IMR-90 (cell line): ENCODE results near the gene NFRKB. TPM values are rescaled to one million over a fixed set of nuclear protein-coding genes. Genes with fewer than 3 reads are reported as not detected.

Experiments
- ATAC-seq: fragments of 200-7000 bp; cut with Tn5 transposase; 2 replicates; pipeline ENCODE4 v1.9.1; 2020; ENCODE audit warnings: low read depth, mild to moderate bottlenecking, moderate library complexity
- BruUV-seq: library from RNA; stranded (reverse); fragments of 400-500 nt; replicated peaks from 2 replicates; lab custom pipeline; 2021; lab: Mats Ljungman, UMichigan
- CTCF ChIA-PET: fragments of 300-600 bp; formaldehyde crosslinking; extraction: SDS; loops from one replicate; lab custom pipeline; 2021; ENCODE audit warnings: antibody characterized with exemption; lab: Yijun Ruan, JAX
- POLR2A ChIA-PET: fragments of 300-600 bp; sonication (Branson Sonifier 250); formaldehyde crosslinking; loops from one replicate; lab custom pipeline; 2022; ENCODE audit warnings: antibody characterized with exemption; ENCODE audit not compliant: unreplicated experiment; lab: Charles Lee
- DNase-seq: peaks from one replicate; pipeline ENCODE4 v3.0.0; 2013
- H2AFZ ChIP-seq: replicated peaks from 2 replicates; pipeline ENCODE3; 2013; ENCODE audit warnings: low read length, mild to moderate bottlenecking; ENCODE audit not compliant: poor library complexity
- H2AK5ac ChIP-seq: 2 replicates; pipeline ENCODE4 v1.6.1; 2013; ENCODE audit warnings: low read depth, low read length, inconsistent platforms
- H2AK9ac ChIP-seq: replicated peaks from 2 replicates; pipeline ENCODE3; 2013; ENCODE audit warnings: mild to moderate bottlenecking, low read depth, low read length, moderate library complexity; ENCODE audit not compliant: poor library complexity
- H2BK120ac ChIP-seq: 2 replicates; pipeline ENCODE4 v1.6.1; 2013; ENCODE audit warnings: low read depth, low read length, inconsistent platforms
- H2BK15ac ChIP-seq: 3 replicates; pipeline ENCODE4 v1.6.1; 2013; ENCODE audit warnings: low read depth, low read length, inconsistent platforms
- H2BK20ac ChIP-seq: 2 replicates; pipeline ENCODE4 v1.6.1; 2013; ENCODE audit warnings: low read depth, mild to moderate bottlenecking, inconsistent platforms, low read length, moderate library complexity
- H2BK5ac ChIP-seq: 2 replicates; pipeline ENCODE4 v1.6.1; 2013; ENCODE audit warnings: mild to moderate bottlenecking, low read depth, low read length, inconsistent platforms; ENCODE audit not compliant: poor library complexity, severe bottlenecking
- H3K14ac ChIP-seq: replicated peaks from 2 replicates; pipeline ENCODE4 v1.6.1; 2013; ENCODE audit warnings: low read depth, low read length, inconsistent platforms
- H3K18ac ChIP-seq: 2 replicates; pipeline ENCODE4 v1.6.1; 2013; ENCODE audit warnings: low read depth, low read length, control low read depth
- H3K23ac ChIP-seq: 2 replicates; pipeline ENCODE4 v1.6.1; 2013; ENCODE audit warnings: low read depth, low read length, inconsistent platforms
- H3K27ac ChIP-seq: 2 replicates; pipeline ENCODE4 v1.5.1; 2013; ENCODE audit warnings: mild to moderate bottlenecking, control low read depth, low read length; ENCODE audit not compliant: insufficient read depth
- H3K27me3 ChIP-seq: 2 replicates; pipeline ENCODE4 v1.6.1; 2013; ENCODE audit warnings: low read length; ENCODE audit not compliant: control insufficient read depth, insufficient read depth
- H3K36me3 ChIP-seq: 2 replicates; pipeline ENCODE4 v1.6.1; 2013; ENCODE audit warnings: low read length, mixed read lengths; ENCODE audit not compliant: control insufficient read depth, insufficient read depth
- H3K4ac ChIP-seq: 2 replicates; pipeline ENCODE4 v1.6.1; 2013; ENCODE audit warnings: low read depth, low read length, inconsistent platforms
- H3K4me1 ChIP-seq: 2 replicates; pipeline ENCODE4 v1.6.1; 2013; ENCODE audit warnings: low read length, mixed read lengths; ENCODE audit not compliant: control insufficient read depth, insufficient read depth
- H3K4me2 ChIP-seq: 2 replicates; pipeline ENCODE4 v1.6.1; 2013; ENCODE audit warnings: low read depth, mild to moderate bottlenecking, control low read depth, low read length, moderate library complexity
- H3K4me3 ChIP-seq: 2 replicates; pipeline ENCODE4 v1.5.1; 2013; ENCODE audit warnings: low read depth, mild to moderate bottlenecking, control low read depth, low read length, moderate library complexity; ENCODE audit not compliant: insufficient read depth
- H3K56ac ChIP-seq: 2 replicates; pipeline ENCODE4 v1.6.1; 2013; ENCODE audit warnings: low read length, inconsistent platforms; ENCODE audit not compliant: insufficient read depth; ENCODE audit errors: extremely low read depth
- H3K79me1 ChIP-seq, 2 experiments: 2 replicates each; pipeline ENCODE4 v1.6.1; 2013; ENCODE audit warnings: low read length in 2 of 2, inconsistent platforms in 1 of 2, low read depth in 1 of 2
- H3K9ac ChIP-seq: 2 replicates; pipeline ENCODE4 v1.6.1; 2013; ENCODE audit warnings: low read depth, low read length, control low read depth
- H3K9me1 ChIP-seq: 2 replicates; pipeline ENCODE4 v1.6.1; 2013; ENCODE audit warnings: low read length, inconsistent platforms; ENCODE audit not compliant: insufficient read depth
- H3K9me3 ChIP-seq: 2 replicates; pipeline ENCODE4 v1.6.1; 2013; ENCODE audit warnings: low read length; ENCODE audit not compliant: control insufficient read depth, insufficient read depth
- H4K20me1 ChIP-seq: 2 replicates; pipeline ENCODE4 v1.6.1; 2013; ENCODE audit warnings: low read length, inconsistent platforms; ENCODE audit not compliant: insufficient read depth
- H4K5ac ChIP-seq: 2 replicates; pipeline ENCODE4 v1.6.1; 2013; ENCODE audit warnings: mild to moderate bottlenecking, low read depth, low read length, control low read depth
- H4K8ac ChIP-seq, 2 experiments: 2 replicates each; pipeline ENCODE4 v1.6.1; 2013; ENCODE audit warnings: low read depth in 2 of 2, low read length in 2 of 2, control low read depth in 1 of 2, inconsistent platforms in 1 of 2
- H4K91ac ChIP-seq: 2 replicates; pipeline ENCODE4 v1.6.1; 2013; ENCODE audit warnings: low read depth, low read length, inconsistent platforms; ENCODE audit not compliant: insufficient read depth
- BHLHE40 ChIP-seq: fragments of 150-350 bp; IDR thresholded peaks from 2 replicates; pipeline ENCODE4 v1.6.1; 2016; ENCODE audit warnings: mild to moderate bottlenecking, low read depth, low read length
- CEBPB ChIP-seq: IDR thresholded peaks from 2 replicates; pipeline ENCODE4 v1.6.1; 2012; ENCODE audit warnings: low read depth, low read length, improper control_type of control experiment
- ELK1 ChIP-seq: fragments of 150-350 bp; IDR thresholded peaks from 2 replicates; pipeline ENCODE4 v1.6.1; 2016; ENCODE audit warnings: low read depth, mild to moderate bottlenecking, low read length, moderate library complexity, borderline replicate concordance
- FOS ChIP-seq: fragments of 150-350 bp; IDR thresholded peaks from 2 replicates; pipeline ENCODE4 v1.6.1; 2016; ENCODE audit warnings: low read depth, low read length
- MAZ ChIP-seq: IDR thresholded peaks from 2 replicates; pipeline ENCODE4 v1.6.1; 2012; ENCODE audit warnings: low read depth, mild to moderate bottlenecking, low read length, improper control_type of control experiment, moderate library complexity, borderline replicate concordance
- MXI1 ChIP-seq: IDR thresholded peaks from 2 replicates; pipeline ENCODE4 v1.6.1; 2012; ENCODE audit warnings: low read depth, mild to moderate bottlenecking, low read length, moderate library complexity, borderline replicate concordance
- NFE2L2 ChIP-seq: fragments of 150-350 bp; IDR thresholded peaks from 2 replicates; pipeline ENCODE4 v1.6.1; 2016; ENCODE audit warnings: low read depth, mild to moderate bottlenecking, low read length
- RAD21 ChIP-seq: IDR thresholded peaks from 2 replicates; pipeline ENCODE4 v1.6.1; 2012; ENCODE audit warnings: low read length, improper control_type of control experiment
- RCOR1 ChIP-seq: IDR thresholded peaks from 2 replicates; pipeline ENCODE4 v1.6.1; 2012; ENCODE audit warnings: mild to moderate bottlenecking, low read length, improper control_type of control experiment; ENCODE audit not compliant: insufficient replicate concordance
- RFX5 ChIP-seq: IDR thresholded peaks from 2 replicates; pipeline ENCODE4 v1.8.0; 2012; ENCODE audit warnings: low read depth, mild to moderate bottlenecking, low read length, moderate library complexity
- USF2 ChIP-seq: fragments of 150-350 bp; IDR thresholded peaks from 2 replicates; pipeline ENCODE4 v1.6.1; 2017; ENCODE audit warnings: mild to moderate bottlenecking, antibody characterized with exemption, low read length, low read depth
- WGBS, 2 experiments: methylation state at CpG; one replicate each; pipeline versions ENCODE4 v1.1.5 to v1.1.7; 2013; ENCODE audit warnings: missing lambda C conversion rate in 2 of 2; ENCODE audit not compliant: insufficient read length in 1 of 2; ENCODE audit errors: extremely low coverage in 2 of 2; 5-methylcytosine and 5-hydroxymethylcytosine counted together
- dilution Hi-C: fragments of 300-500 bp; cut with HindIII; formaldehyde crosslinking; loops from one replicate; pipeline ENCODE4 v1.14.3; 2018; ENCODE audit warnings: low sequenced_read_pairs; ENCODE audit not compliant: unreplicated experiment
- in situ Hi-C: fragments of 300-500 bp; cut with MboI; formaldehyde crosslinking; loops from 3 replicates; pipeline ENCODE4 v1.14.3; 2019; ENCODE audit warnings: low sequenced_read_pairs, inconsistent platforms, mixed read lengths
- intact Hi-C: fragments of 100-400 bp; cut with micrococcal nuclease; formaldehyde crosslinking; loops from 2 replicates; pipeline ENCODE4 v1.10.0; 2022
- polyA plus RNA-seq, 3 experiments: library from polyadenylated mRNA; depleted of rRNA; stranded (reverse); fragments of >200 nt; gene quantifications; 2 replicates each; pipeline ENCODE4 v1.2.3, GENCODE V29; 2012; ENCODE audit warnings: low replicate concordance in 1 of 3
- total RNA-seq: library from RNA; depleted of rRNA; stranded (reverse); fragments of >200 nt; gene quantifications from 2 replicates; pipeline ENCODE4 v1.2.3, GENCODE V29; 2012

The NFRKB gene
- total and polyA plus RNA-seq, 2 of the 4 experiments (the other 2 are of a cell fraction): 15.2 to 28.9 TPM

- Histone ChIP-seq H3K14ac (no peak overlapping the region), H2BK15ac (no peak overlapping the region), H3K4me2 (no peak overlapping the region), H2BK120ac (no peak overlapping the region), H4K20me1 (peaks cover 4% of the 10 kb centered on the region; the same call in 1 of the 2 replicates), H3K56ac (no peak overlapping the region), H3K9me3 (no peaks in the 10 kb centered on the region), H4K5ac (no peak overlapping the region), H3K4ac (no peak overlapping the region), H3K4me1 (no peaks in the 10 kb centered on the region), H3K36me3 (peaks cover 19% of the 10 kb centered on the region), H3K79me1 (no peaks in the 10 kb centered on the region), H2BK5ac (no peak overlapping the region), H3K18ac (no peak overlapping the region), H3K9ac (no peak overlapping the region), H4K91ac (no peak overlapping the region), H3K27me3 (no peaks in the 10 kb centered on the region), H2AK9ac (no peak overlapping the region), H2BK20ac (no peak overlapping the region), H4K8ac (no peak overlapping the region), H3K23ac (no peak overlapping the region), H2AFZ (no peak overlapping the region), H3K27ac (no peak overlapping the region), H2AK5ac (no peak overlapping the region), H3K4me3 (no peak overlapping the region), H3K9me1 (no peaks in the 10 kb centered on the region; the same call in 1 of the 2 replicates)
- ChIA-PET CTCF (interaction anchor here (1.2 kb wide), 1 partner anchor 214 kb away, joined by 4 read pairs; no protein-coding TSS in a partner anchor), POLR2A (no interaction called here)
- 97% methylated on average over 10 of the region's 22 CpGs; no CpG with 5 or more reads in 1 of the 2 experiments for WGBS, 2 experiments
- in situ Hi-C loops (no loop called here), intact Hi-C loops (no loop called here), dilution Hi-C loops (no loop called here)
- BruUV-seq: no TSS peak
- ATAC-seq: no peak
- TF ChIP-seq RAD21: no peak
- no peak for TF ChIP-seq FOS
- TF ChIP-seq CEBPB: no peak
- no peak for TF ChIP-seq MXI1
- TF ChIP-seq USF2: no peak
- no peak for TF ChIP-seq BHLHE40
- TF ChIP-seq RFX5: no peak
- TF ChIP-seq ELK1: no peak
- no peak for TF ChIP-seq NFE2L2
- TF ChIP-seq MAZ: no peak
- no peak for TF ChIP-seq RCOR1
- DNase-seq: no peak
Observed at GRCh38 chr11:129918361-129918760, 23.0 kb upstream of the NFRKB start.
